Body of pancreas (tissue), 4 donors: ENCODE data around the gene CNTNAP2.

Source experiments
- POLR2A ChIP-seq, 3 donors: fragments of 450-650 bp; IDR thresholded peaks; one replicate each; pipeline ENCODE4 v1.6.1; 2016; ENCODE audit warnings: antibody characterized with exemption in 3 of 3, mild to moderate bottlenecking in 2 of 3
- TF ChIP-seq, protein P1 (sequence below), 7 experiments: fragments of 450-650 bp in 4 of 7; fragments of 200-600 bp in 3 of 7; sonication (generic) in 3 of 7; IDR thresholded peaks; one replicate each; pipeline ENCODE4 v1.5.1; 2016 to 2019; ENCODE audit warnings: antibody characterized with exemption in 7 of 7

GRCh38 chr7:148275359-148275890 is 2158.8 kb downstream of the CNTNAP2 start:
- TF ChIP-seq, protein P1, sequence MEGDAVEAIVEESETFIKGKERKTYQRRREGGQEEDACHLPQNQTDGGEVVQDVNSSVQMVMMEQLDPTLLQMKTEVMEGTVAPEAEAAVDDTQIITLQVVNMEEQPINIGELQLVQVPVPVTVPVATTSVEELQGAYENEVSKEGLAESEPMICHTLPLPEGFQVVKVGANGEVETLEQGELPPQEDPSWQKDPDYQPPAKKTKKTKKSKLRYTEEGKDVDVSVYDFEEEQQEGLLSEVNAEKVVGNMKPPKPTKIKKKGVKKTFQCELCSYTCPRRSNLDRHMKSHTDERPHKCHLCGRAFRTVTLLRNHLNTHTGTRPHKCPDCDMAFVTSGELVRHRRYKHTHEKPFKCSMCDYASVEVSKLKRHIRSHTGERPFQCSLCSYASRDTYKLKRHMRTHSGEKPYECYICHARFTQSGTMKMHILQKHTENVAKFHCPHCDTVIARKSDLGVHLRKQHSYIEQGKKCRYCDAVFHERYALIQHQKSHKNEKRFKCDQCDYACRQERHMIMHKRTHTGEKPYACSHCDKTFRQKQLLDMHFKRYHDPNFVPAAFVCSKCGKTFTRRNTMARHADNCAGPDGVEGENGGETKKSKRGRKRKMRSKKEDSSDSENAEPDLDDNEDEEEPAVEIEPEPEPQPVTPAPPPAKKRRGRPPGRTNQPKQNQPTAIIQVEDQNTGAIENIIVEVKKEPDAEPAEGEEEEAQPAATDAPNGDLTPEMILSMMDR (IDR thresholded peaks at IDR 0.05) = no peak
- no peak for TF ChIP-seq POLR2A (IDR thresholded peaks at IDR 0.05)
